Left ventricle myocardium inferior (tissue), 1 donor: Measurements from ENCODE around the gene ZFY. TPM values are rescaled to one million over a fixed set of nuclear protein-coding genes. Genes with fewer than 3 reads are reported as not detected.

Source experiments
- DNase-seq: peaks from one replicate; pipeline ENCODE4 v3.0.0-alpha.2; 2020
- H3K27ac ChIP-seq: fragments of 200-600 bp; replicated peaks from 2 replicates; pipeline ENCODE4 v1.8.0; 2021
- H3K27me3 ChIP-seq: fragments of 200-600 bp; 2 replicates; pipeline ENCODE4 v1.8.0; 2021; ENCODE audit warnings: low read depth
- H3K36me3 ChIP-seq: fragments of 200-600 bp; 2 replicates; pipeline ENCODE4 v1.8.0; 2021
- H3K4me1 ChIP-seq: fragments of 200-600 bp; 2 replicates; pipeline ENCODE4 v1.8.0; 2021
- H3K4me3 ChIP-seq: fragments of 200-600 bp; 2 replicates; pipeline ENCODE4 v1.8.0; 2021; ENCODE audit warnings: mild to moderate bottlenecking, moderate library complexity
- H3K9me3 ChIP-seq: fragments of 200-600 bp; replicated peaks from 2 replicates; pipeline ENCODE4 v1.8.0; 2021
- CTCF ChIP-seq: fragments of 200-600 bp; IDR thresholded peaks from 2 replicates; pipeline ENCODE4 v1.8.0; 2021; ENCODE audit warnings: antibody characterized with exemption, mild to moderate bottlenecking, borderline replicate concordance
- intact Hi-C: fragments of 100-400 bp; cut with micrococcal nuclease; formaldehyde crosslinking; loops from one replicate; pipeline ENCODE4 v1.11.0; 2022
- total RNA-seq: library from RNA; stranded (reverse); fragmentation: NEBNext Ultra II Directional; extraction: Animal tissue kit (Norgen Biotek cat#: 25700); gene quantifications from one replicate; pipeline ENCODE4 v1.2.1, GENCODE V29; 2021
- donor health status: DM: no; HTN: yes; CAD: no; lungs with severe emphysema.

ZFY gene
- total RNA-seq, 1 donor from 2014 or later, result 10.7 TPM

- no peak for TF ChIP-seq CTCF
- intact Hi-C loops, result no loop called here
- Histone ChIP-seq H3K36me3 (no peaks in the 10 kb centered on the region), H3K27me3 (no peaks in the 10 kb centered on the region), H3K27ac (peak overlapping the region; percentile 99), H3K9me3 (no peaks in the 10 kb centered on the region), H3K4me1 (peaks cover 36% of the 10 kb centered on the region), H3K4me3 (peak overlapping the region; percentile 77)
- no peak for DNase-seq
Observed at GRCh38 chrY:2936436-2936750, 1.2 kb downstream of the ZFY start.

- peak overlapping the region; percentile 77 for H3K4me3 ChIP-seq
- intact Hi-C loops, result no loop called here
- H3K4me1 ChIP-seq, result peaks cover 36% of the 10 kb centered on the region
- H3K36me3 ChIP-seq, result no peaks in the 10 kb centered on the region
- peak overlapping the region; percentile 99 for H3K27ac ChIP-seq
- no peaks in the 10 kb centered on the region for H3K9me3 ChIP-seq
- TF ChIP-seq CTCF, result no peak
- no peaks in the 10 kb centered on the region for H3K27me3 ChIP-seq
- no peak for DNase-seq
Observed at GRCh38 chrY:2937149-2937548, 2.0 kb downstream of the ZFY start.

GRCh38 chrY:2949590-2950252, 14.5 kb downstream of the ZFY start:
- Histone ChIP-seq H3K27me3 (no peaks in the 10 kb centered on the region), H3K4me1 (peaks cover 13% of the 10 kb centered on the region), H3K4me3 (no peak overlapping the region), H3K9me3 (no peaks in the 10 kb centered on the region), H3K36me3 (no peaks in the 10 kb centered on the region), H3K27ac (no peak overlapping the region)
- DNase-seq, result no peak
- no peak for TF ChIP-seq CTCF
- intact Hi-C loops, result no loop called here

GRCh38 chrY:2950655-2951054, 15.5 kb downstream of the ZFY start:
- no peak for TF ChIP-seq CTCF
- no peaks in the 10 kb centered on the region for H3K27me3 ChIP-seq
- intact Hi-C loops, result no loop called here

GRCh38 chrY:2952912-2953311, 17.7 kb downstream of the ZFY start:
- TF ChIP-seq CTCF, result no peak
- no peaks in the 10 kb centered on the region for H3K27me3 ChIP-seq

More at GRCh38 chrY:2950655-2951054, 15.5 kb downstream of the ZFY start:
- H3K4me3 ChIP-seq, result no peak overlapping the region
- no peak for DNase-seq
- H3K27ac ChIP-seq, result no peak overlapping the region
- no peaks in the 10 kb centered on the region for H3K9me3 ChIP-seq
- peaks cover 9% of the 10 kb centered on the region for H3K4me1 ChIP-seq
- no peaks in the 10 kb centered on the region for H3K36me3 ChIP-seq

More at GRCh38 chrY:2952912-2953311, 17.7 kb downstream of the ZFY start:
- H3K4me3 ChIP-seq, result no peak overlapping the region
- H3K4me1 ChIP-seq, result peaks cover 8% of the 10 kb centered on the region
- no peaks in the 10 kb centered on the region for H3K36me3 ChIP-seq
- H3K9me3 ChIP-seq, result no peaks in the 10 kb centered on the region
- no peak for DNase-seq
- no peak overlapping the region for H3K27ac ChIP-seq
- intact Hi-C loops, result no loop called here
